GM18907 (cell line): ENCODE results near the gene ARIH2.
A peak's percentile ranks its signal among the peaks of the same experiment; 100 is the strongest.
"Not testable (repeated sequence)": the region's sequence is repeated elsewhere in the genome, so short reads cannot be mapped to it uniquely, and the experiment has no call there.

Experiments used
- ATAC-seq: cut with Tn5 transposase; IDR thresholded peaks from one replicate; pipeline ENCODE4 v1.9.1; 2021; ENCODE audit warnings: mild to moderate bottlenecking, moderate library complexity; ENCODE audit not compliant: unreplicated experiment

The ARIH2 gene

DNA sequence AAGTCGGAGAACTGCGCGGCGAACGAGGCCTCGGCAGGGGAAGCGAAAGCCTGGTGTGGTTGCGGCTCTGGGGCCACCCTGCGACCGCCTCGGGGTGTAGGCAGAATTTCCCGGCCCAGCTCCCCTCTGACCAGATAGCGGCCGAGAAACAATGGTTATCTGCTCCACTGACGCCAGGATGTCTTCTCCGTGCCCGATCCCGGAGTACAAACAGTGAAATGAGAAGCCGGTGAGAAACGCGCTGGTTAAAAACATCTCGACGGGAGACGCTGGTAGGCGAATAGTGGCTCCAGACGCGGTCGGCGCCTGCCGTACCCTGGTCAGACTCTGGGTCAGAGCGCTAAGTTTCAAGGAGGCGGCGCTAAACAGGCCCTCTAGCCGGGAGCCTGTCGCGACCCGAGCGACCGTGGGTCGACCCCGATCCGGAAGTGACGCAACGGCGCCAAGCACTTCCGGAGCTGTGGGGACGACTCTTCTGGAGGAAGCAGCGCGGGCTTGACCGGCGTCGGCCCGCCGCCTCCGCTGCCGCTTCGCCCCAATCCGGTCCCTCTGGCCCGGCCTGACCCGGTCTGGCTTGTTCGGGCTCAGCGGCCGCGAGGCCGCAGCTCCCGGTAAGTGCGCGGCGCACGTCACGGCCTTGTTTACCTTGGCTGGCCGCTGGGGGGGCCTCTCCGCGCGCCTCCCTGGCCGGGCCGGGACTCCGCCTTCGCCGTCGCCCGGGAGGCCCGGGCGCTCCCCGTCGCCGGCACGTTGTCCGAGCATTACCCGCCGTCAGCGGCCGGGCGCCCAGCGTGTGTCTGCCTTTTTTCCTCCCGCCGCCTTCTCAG, at the start of gene ARIH2:
ARIH2 (plus strand) TSS at position 455 of the 827 bp plus-strand sequence. CDS start 8,717 bp downstream, outside the sequence.
- ATAC-seq: peak; percentile 80

DNA sequence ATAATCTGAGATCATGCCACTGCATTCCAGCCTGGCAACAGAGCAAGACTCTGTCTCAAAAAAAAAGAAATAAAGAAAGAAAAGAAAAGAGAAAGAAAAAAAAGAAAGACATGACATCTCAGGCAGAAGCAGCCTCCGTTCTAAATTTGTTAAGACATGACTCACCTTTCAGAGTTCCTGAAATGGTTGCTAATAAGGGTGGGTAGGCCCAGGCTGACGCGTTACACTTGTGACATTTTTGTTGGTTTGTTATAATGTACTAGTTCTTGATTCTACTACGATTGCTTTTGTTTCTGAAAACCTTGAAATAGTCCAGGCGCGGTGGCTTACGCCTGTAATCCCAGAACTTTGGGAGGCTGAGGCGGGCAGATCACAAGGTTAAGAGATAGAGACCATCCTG, 41.0 kb upstream of the ARIH2 start:
- ATAC-seq: no peak

DNA sequence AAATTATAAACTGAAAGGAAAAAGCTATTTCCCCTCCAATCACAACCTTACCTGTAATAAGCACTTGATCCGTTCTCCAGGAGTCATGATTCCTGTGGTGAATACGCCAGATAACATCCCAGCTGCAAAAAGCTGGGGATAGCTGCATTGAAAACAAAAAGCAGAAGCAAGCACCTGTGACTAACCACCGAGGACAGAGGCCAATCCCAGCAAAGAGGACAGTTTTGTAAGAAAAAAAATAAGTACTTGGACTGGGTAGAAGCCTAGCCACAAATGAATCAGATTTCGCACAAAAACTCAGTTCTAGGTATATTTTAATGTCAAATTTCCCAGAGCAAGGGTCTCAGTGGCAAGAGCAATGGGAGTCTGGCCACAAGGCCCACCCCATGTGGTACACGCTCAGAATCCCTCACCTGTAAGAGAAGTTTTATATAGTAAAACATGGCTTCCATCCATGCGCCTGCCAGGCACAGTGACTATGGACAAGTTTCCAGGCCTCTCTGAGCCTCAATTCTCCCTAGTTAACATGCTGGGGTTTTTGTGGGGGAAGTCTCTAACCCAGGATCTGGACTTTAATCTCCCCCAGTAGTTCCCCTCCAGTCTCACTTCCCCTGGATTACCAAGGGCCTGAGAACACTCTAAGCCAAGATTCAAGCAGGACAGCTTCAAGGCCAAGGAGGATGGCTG, 39.2 kb upstream of the ARIH2 start:
- ATAC-seq: no peak

DNA sequence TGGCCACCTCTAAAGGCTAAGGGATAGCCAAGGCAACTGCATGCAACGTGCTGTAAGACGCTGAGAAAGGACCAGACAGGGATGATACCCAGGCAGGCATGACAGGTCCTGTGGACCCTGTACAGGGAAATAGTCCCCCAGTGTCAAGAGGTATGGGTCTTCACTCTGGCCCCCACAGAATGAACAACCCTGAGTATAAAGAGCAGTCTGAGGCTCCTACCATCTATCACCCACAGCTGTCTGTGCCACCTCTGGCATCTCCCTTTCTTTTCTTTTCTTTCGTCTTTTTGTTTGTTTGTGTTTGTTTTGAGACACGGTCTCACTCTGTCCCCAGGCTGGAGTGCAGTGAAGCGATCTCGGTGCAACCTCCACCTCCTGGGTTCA, 38.7 kb upstream of the ARIH2 start:
- no peak for ATAC-seq

DNA sequence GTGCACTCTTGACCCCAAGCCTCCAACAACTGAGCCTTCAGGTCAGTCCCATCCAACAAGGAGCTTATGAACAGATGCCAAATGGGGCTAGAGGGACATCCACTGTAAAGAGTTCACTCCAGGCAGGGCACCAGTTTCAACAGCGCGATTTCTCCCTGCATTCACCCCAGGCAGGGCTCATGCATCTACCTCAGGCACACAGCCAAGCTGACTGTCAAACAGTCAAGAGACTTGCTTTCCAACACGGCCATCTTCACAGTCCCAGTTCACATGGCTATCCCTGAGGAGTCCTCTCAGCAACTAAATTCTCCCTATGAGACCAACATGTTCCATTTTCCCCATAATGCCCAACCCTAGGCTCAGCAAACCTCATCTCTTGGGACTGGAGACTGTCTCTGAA, 37.6 kb upstream of the ARIH2 start:
- ATAC-seq: no peak

DNA sequence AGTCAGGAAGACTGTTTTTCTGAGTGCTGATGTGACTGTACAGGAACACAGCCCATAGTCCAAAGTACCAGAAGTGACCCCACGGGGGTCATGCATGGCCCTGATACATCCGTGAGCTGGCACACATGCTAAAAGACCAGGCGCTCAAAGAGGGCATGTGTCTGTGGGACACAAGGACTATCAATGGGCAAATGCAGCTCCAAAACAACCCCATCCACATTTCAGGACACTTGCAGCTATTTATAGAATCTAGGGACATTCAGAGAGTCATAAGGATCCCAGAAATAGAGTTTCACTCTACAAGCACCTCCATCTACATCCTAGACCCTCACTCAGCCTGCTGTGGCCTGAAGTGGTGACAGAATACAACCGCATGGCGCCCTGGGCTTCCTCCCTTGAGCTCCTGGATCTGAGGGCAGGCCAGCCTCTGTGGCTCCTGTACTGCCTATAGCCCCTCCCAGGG, 37.0 kb upstream of the ARIH2 start:
- ATAC-seq: no peak

DNA sequence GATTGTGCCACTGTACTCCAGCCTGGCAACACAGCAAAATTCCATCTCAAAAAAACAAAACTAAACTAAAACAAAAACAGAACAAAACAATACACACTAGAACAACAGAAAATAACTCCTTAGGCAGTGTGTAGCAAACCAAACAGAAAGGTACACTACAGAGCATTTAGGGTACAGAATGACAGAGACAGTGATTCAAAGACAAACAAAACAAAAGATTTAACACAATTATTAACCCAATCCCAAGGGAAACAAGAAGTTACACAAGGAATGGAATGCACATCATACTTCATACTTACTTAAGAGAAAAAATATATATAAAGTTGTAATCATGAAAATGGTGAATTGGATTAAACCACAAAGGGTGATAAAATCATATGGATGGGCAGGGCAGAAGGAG, 32.9 kb upstream of the ARIH2 start:
- no peak for ATAC-seq

DNA sequence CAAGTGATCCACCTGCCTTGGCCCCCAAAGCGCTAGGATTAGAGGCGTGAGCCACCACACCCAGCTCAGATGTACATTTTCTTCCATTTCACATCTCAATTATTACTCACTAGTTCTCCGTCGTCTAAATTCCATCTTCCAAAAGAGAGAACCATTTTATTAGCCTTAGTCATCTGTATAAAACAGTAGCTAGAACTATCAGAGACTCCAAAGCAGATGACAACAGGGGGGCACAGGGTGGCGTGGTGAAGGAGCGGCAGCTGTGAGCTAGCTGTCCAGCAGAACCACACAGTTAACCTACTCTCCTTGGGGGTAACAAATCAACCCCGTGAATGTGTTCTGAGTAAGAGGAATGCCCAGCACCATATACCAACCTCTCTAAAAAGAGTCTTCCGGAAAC, 27.0 kb upstream of the ARIH2 start:
- ATAC-seq: no peak

DNA sequence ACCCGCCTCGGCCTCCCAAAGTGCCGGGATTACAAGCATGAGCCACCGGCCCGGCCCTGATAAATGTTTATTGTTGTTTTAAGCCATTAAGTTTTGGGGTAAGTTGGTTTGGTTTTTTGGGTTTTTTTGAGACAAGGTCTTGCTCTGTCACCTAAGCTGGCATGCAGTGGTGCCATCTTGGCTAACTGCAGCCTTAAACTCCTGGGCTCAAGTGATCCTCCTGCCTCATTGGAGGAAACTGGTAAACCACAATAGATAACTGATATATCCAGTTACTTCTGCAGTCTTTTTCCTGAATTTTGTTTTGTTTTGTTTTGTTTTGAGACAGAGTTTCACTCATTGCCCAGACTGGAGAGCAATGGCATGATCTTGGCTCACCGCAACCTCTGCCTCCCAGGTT, 24.1 kb upstream of the ARIH2 start:
- no peak for ATAC-seq

DNA sequence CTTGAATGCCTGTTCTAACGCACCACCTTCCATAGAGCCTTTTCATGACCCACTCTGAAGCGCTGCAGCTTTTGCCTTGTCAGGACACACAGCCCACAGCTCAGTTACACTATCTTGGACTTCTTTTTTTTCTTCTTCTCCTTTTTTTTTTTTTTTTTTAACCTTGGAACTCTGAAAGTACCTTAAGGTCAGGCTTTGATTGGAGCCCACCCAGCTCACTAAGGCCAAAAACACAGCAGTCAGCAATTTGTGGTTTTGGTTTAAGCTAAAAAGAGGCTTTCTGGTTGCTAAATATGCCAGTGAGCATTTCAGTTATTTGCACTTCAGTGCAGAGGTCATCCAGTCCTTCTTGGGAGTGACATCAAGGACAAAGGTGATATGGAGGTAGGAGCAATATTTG, 21.7 kb upstream of the ARIH2 start:
- no peak for ATAC-seq

DNA sequence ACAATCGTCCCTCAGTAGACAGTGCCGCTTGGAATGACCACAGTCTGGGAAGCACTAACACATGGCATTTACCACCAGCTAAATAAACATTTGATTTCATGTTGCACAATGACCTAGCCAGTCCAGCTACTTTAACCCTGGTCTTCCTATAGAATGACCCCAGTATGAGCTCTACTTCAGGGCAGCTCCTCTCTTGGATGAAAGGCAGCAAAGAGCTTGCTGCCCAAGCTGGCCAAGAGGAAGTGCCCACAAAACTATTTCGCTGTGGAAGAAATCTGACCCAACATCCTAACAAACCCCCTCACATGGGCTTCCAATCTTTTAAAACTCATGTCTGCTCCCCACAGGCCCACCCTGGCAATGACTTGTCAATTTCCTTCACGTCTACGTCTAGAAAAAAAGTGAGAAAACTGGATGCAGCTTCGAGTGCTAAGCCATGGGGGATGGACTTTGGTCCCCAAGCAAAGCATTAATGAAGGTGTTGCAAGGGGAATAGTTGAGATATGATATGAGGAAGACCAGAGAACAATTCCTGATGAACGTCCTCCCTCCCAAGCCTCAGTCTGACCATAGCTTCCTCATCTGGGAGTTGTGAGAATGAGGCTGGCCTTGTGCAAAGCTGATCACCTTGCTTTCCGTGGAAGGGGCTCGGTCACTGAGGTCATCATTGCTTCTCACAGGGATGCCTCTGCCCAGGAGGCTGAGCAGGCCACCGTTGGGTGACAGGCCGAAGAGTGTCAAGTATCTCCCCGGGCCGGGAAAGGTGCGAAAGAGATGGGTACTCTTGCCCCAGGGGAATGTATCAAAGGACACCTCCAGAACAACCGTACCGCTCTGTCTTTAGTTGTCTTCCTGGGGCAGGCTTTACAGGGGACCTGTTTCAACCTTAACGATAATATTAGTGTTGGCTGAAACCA, 20.9 kb upstream of the ARIH2 start:
- peak; percentile 3 for ATAC-seq

DNA sequence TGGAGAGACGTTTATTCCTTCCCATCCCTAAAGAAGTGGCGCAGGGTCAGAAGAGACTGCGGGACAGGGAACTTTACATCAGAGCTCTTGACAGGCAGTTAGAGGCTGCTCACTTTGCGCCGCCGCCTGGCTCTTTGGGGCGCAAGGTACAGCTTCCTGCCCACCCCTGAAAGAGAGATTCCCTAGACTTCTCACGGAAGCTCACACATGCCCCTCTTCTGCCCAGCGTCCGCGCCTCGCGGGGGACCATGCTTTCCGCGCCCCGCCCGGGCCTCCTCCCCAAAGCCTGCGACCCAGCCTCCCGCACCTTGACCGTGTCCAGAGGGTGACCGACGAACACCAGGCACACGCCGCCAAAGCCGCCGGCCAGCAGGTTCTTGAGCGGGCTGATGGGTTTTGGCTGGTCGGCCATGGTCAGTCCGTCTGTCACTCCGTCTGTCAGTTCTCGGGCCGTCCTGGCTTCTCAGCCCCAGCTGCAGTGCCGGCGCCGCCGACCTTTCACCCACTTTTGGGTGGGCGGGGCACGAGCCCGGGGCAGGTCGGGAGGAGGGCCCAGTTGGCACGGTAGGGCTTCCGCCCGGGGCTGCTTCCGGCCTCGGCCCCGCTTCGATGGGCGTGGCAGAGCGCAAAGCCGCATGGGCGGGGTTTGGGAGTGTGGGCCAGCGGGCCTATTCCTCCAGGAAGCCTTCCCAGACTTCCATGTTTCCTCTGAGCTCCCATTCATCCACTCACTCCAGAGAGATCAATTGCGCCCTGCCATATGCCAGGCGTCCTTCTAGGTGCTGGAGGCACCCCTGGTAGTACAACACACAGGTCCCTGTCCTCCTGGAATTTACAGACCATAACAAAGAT, 20.0 kb upstream of the ARIH2 start, which contains the start of gene SLC25A20:
SLC25A20 (minus strand) TSS at position 500 of the 852 bp plus-strand sequence; CDS start at position 412, 88 bp downstream.
- ATAC-seq: peak; percentile 89

DNA sequence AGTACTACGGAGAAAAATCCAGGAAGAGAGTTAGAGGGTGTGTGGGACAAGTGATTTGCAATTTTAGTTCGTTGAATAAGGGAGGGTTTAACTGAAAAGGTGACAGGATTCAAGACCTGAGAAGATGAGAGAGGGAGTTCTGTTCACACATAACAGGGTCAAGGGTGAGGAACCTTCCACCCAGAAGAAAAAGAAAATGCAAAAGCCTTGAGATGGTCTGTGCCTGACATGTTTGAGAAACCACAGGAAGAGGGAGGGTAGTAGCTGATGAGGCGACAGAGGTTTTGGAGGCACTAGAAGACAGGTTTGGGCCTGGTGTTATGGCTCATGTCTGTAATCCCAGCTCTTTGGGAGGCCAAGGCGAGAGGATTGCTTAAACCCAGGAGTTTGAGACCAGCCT, 19.4 kb upstream of the ARIH2 start:
- ATAC-seq: no peak

DNA sequence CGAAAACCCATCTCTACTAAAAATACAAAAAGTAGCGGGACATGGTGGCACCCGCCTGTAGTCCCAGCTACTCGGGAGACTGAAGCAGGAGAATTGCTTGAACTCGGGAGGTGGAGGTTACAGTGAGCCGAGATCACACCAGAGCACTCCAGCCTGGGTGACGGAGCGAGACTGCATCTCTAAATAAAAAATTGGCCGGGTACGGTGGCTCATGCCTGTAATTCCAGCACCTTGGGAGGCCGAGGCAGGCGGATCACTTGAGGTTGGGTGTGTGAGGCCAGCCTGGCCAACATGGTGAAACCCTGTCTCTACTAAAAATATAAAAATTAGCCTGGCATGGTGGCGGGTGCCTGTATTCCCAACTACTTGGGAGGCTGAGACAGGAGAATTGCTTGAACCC, 11.6 kb upstream of the ARIH2 start:
- ATAC-seq: not testable (repeated sequence)

DNA sequence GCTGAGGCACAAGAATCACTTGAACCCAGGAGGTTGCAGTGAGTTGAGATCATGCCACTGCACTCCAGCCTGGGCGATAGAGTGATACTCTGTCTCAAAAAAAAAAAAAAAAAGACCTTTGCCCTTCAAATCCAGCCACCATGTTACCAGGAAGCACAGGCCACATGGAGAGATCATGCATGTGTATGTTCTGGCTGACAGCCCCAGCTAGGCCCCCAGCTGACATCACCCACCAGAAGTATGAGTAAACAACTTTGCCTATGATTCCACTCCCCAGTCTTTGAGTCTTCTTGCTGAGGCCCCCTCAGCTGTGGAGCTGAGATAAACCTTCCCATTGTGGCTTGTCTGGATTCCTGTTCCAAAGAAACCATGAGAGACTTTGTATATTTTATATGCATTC, 3.3 kb upstream of the ARIH2 start:
- ATAC-seq: no peak

DNA sequence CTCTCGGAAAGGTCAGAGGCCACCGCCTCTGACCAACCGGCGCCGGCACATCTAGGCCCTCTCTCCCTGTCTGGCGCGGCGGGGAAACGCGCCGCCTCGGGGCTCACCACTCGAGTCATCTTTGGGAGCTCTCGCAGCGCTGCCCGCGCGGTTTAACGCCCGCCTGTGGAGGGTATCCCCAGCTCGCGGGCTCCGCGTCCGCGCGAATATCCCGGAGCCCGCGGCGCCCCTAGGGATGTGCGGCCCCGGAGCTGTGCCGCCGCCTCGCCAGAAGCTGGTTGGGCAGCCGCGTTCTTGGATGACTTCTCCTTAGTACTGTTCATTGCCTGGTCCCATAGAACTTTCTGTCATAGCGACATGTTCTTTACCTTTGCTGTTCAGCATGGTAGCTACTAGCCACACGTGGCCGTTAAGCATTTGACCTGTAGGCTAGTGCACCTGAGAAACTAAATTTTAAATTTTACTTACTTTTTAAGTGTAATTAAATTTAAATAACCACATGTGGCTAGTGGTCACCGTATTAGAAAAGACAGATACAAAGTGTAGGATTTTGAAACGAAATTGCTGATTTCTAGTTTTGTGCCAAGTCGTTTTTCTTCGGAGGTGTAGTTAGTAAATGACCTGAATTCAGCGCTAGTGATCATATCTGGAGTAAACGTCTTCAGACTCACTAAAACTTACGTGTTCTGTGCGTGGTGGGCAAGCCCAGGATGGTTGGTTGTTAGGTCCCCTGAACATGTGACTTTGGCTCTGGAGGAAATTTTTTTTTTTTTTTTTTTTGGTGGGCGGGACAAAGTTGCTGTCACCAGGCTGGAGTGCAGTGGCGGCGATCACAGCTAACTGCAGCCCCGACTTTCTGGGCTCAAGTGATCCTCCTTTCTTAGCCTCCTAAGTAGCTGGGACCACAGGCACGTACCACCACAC, 835 bp downstream of the ARIH2 start:
- ATAC-seq: peak; percentile 18

DNA sequence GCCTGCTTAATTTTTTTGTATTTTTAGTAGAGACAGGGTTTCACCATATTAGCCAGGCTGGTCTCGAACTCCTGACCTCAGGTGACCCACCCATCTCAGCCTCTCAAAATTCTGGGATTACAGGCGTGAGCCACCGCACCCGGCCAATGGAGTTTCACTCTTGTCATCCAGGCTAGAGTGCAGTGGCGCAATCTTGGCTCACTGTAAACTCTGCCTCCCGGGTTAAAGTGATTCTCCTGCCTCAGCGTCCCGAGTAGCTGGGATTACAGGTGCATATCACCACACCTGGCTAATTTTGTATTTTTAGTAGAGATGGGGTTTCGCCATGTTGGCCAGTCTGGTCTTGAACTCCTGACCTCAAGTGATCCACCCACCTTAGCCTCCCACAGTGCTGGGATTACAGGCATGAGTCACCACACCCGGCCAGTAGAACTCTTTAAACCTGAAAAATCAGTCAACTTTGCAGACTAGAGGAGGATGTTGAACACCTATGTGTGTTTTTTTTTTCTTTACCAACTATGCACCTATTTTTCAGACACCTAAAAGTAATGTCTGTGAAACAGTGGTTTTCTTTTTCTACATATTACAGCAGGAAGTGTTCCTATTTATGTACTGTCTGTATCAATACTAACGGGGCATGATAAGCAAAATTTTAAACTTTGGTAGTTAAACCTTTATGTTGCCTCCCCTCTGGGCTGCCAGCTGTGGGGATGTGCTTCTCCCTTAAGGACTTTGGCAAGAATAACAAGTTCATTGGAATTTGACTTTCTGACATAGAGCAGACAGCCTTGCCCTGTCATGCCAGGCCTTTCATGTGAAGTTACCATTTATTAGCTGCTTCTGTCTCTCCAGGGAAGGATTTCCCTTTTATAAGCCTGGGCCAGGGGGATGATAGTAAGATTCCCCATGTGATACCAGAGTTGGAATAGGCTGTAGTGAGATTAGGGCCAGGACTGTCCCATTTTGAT, 8.1 kb downstream of the ARIH2 start:
- no peak for ATAC-seq

DNA sequence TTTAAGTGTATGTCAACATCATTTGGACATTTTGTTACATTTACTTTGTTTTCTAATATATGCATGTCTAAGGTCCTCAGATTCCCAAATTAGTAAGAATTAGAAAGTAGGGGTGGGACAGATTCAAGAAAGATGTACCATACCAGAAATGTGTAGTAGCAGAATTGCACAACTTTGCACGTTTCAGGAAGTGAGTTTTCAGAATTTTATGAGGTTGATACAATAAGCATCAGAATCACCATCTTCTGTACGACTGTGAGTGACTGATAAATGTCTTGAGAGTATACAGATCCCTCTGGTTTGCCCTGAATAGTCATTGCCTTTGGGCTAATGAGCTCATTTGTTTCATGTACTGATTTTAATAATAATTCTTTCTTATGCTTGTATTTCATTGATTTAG, 9.3 kb downstream of the ARIH2 start:
- no peak for ATAC-seq
